H54 (cell line): ENCODE measurements around the gene GOLIM4.
A peak's percentile ranks its signal among the peaks of the same experiment; 100 is the strongest.

Source experiments
- DNase-seq: peaks from one replicate; pipeline ENCODE4 v3.0.0; 2011; ENCODE audit warnings: low spot score, mixed read lengths; ENCODE audit not compliant: insufficient read length
- FAIRE-seq: peaks from 3 replicates; lab custom pipeline; 2011; peaks lifted over from hg19 to GRCh38; lab: Jason Lieb, UNC
- POLR2A ChIP-seq: IDR thresholded peaks from 2 replicates; pipeline ENCODE4 v1.6.1; 2011; ENCODE audit warnings: low read depth, mild to moderate bottlenecking, low read length

Gene GOLIM4

DNA sequence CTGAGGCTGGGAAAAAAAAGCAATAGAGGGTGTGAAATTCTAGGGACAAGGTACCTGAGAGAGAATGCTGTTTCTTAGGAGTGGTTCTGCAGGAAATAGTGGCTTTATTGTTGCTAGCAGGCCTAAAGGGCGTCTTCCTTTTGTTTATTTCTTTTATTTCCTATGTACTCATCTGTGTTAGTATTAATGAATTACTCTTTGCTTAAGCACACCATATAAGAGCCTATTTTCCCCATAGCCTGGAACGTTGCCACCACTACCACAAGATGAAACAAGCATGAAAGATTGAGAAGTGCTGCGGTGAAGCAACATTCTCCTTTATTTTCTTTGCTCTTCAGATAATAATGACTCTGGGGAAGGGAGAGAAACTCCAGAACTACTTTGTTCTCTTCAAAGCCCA lies 21.3 kb upstream of the GOLIM4 start:
- FAIRE-seq (no peak), DNase-seq (no peak)
- TF ChIP-seq POLR2A: no peak

DNA sequence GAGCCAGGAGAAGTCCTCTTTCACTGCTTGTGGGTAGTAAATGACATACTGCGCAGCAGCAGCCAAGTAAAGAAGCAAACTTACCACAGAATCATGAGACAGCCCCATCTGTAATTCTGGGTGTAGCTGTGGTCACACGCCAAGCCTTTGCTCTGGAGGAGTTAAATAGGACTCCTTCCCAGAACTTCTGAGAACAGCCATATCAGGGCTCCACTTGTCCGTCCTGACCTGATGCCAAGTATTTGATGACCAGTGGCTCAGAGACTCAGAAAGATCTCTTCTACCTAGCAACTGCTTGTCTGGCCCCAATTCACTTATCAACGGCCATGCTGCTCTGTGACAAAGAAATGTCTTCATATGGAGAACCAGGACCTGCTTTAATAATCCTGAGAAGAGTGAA lies 20.6 kb upstream of the GOLIM4 start:
- DNase-seq: no peak
- no peak for FAIRE-seq
- no peak for TF ChIP-seq POLR2A

DNA sequence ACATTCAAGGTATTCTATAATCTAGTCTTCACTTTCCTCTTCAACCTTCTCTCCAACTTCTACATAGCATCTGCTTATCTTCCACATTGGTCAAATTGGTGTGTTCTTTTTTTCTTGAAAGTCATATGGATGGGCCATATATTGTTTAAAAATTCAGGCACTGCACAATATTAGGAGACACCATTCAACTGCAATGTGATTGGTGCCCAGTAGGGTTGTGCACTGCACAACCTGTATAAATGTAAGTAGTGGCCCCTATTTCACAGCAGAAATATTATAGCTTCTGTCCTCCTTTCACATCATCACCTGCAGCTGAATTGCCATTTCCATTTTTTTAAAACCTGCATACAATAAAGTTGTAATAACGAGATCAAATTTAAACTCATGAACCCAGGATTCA lies 18.1 kb upstream of the GOLIM4 start:
- FAIRE-seq: no peak
- no peak for TF ChIP-seq POLR2A
- DNase-seq: no peak

GRCh38 chr3:168112894-168113293 lies 17.2 kb upstream of the GOLIM4 start:
- no peak for FAIRE-seq
- no peak for TF ChIP-seq POLR2A

DNA sequence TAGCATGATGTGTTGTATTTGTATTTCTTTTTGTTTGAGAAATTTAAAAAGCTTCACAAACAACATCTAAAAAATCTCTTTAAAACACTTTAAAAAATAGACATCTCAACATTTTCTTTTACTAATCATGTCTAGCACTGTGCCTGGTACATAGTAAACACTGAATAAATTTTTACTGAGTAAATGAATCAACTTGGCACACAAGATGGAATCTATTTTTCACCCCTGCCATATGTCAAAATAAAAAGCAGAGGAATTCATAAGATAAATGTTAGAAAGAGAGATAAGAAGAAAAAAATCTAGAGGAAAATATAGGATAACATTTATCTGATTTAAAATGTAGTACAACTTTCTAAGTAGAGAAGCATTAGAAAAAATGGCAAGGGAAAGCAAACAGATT lies 8.6 kb upstream of the GOLIM4 start:
- DNase-seq: no peak
- no peak for FAIRE-seq
- no peak for TF ChIP-seq POLR2A

More at GRCh38 chr3:168112894-168113293, 17.2 kb upstream of the GOLIM4 start:
- no peak for DNase-seq

- no peak for DNase-seq
- TF ChIP-seq POLR2A: no peak
- no peak for FAIRE-seq
Measured at GRCh38 chr3:168102735-168103410, 7.1 kb upstream of the GOLIM4 start.

DNA sequence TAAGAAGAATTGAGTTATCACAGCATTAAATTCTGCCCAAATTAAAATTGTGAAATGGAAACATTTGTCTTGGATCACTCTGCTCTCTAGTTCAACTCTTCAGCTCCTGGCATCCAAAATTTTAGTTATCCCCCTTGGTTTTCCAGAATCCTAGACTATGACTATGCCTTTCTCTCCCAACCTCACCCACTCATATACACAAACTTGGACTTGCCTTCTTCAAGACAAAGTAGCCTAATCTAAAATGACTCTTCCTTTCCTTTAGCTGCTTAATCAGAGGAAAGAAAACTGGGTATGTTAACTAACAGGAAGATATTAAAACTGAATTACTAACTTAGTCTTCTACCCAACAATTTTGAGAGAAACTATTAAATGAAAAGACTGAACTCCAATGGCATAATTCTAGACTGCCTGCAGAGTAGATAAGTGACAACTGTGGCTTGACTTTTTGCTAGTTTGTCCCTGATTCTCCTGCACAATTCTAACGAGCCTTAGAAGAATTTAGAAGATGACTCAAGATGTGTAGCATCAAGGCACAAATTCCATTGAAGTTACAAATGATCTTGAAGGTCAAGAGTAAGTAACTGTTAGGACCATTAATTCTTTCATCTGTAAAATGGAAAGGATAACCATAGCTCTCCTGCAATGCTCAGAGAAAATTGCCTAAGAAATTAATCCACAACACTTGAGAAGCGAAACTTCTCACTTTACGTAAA lies 5.2 kb upstream of the GOLIM4 start:
- TF ChIP-seq POLR2A: no peak
- DNase-seq (no peak), FAIRE-seq (peak; percentile 84)

DNA sequence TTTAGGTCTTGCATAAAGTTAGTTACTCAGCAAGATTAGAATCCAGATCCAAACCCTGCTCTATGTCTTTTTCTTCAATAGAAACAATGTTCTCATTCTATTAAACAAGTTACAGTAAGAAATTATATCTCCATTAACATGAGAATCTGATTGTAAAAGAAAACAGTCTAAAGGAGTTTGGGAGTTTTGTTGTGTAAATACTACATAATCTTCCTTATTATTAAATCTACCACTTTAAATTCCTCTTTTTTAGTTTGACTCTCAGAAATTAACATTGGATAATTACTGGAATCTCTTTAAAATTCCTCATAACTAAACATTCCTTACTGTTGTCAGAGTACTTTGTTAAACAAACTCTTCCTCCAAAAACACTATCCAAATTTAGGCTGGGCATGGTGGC lies 1.7 kb upstream of the GOLIM4 start:
- FAIRE-seq: no peak
- no peak for TF ChIP-seq POLR2A
- no peak for DNase-seq

DNA sequence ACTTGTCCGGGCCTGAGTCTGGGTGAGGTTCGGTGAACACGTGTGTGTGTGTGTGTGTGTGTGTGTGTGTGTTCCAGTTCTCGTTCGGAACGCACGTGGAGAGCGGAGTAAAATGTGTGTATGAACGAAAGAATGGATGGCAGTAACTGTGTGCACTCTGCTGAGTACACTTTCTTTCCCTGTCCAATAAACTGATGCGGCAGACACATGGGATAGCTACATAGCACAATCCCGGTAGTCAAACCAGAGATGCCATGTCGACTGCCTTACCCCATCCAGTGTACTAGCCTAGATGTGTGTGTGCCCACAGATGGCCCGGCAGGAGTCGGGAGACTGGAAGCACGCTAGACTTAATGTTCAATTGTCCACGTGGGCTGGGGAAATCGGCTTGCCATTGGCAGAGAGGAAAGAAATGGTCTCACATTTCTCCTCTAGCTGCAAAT lies 507 bp upstream of the GOLIM4 start:
- FAIRE-seq (peak; percentile 98), DNase-seq (peak; percentile 56)
- peak; percentile 48; the same call in 1 of the 2 replicates for TF ChIP-seq POLR2A

GRCh38 chr3:168094877-168095610 lies 680 bp downstream of the GOLIM4 start:
- TF ChIP-seq POLR2A: 0 out of 2 replicates have a peak, but pooled peaks have one; percentile 8
- DNase-seq: peak; percentile 42
- peak; percentile 20 for FAIRE-seq

- no peak for FAIRE-seq
Measured at GRCh38 chr3:168094580-168094876, 1.2 kb downstream of the GOLIM4 start.

GRCh38 chr3:168093790-168094189 lies 1.9 kb downstream of the GOLIM4 start:
- TF ChIP-seq POLR2A: no peak
- no peak for FAIRE-seq
- no peak for DNase-seq

More at GRCh38 chr3:168094580-168094876, 1.2 kb downstream of the GOLIM4 start:
- no peak for DNase-seq
- TF ChIP-seq POLR2A: no peak

DNA sequence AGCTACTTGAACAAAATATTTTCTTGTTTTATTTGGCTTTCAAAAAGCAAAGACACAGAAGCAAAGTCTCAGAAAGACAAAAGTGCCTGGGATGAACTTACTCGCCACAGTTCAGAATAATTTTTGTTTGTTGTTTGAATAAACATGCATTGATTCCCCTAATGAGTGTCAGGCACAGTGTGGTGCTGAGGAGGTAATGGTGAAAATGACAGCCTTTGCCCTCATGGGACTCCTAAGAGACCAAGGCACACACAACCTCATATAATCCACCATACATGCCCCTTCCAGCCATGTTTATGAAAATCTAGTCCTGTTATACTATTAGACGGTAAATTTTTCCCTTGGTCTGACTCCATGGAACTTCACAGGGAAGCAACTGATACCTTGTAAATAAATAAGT lies 2.5 kb downstream of the GOLIM4 start:
- DNase-seq: no peak
- no peak for FAIRE-seq
- no peak for TF ChIP-seq POLR2A

GRCh38 chr3:168091941-168092340 lies 3.8 kb downstream of the GOLIM4 start:
- TF ChIP-seq POLR2A: no peak
- FAIRE-seq: no peak
- DNase-seq: no peak
